ENCODE results near the gene BCL3.

The BCL3 gene

GRCh38 chr19:44742330-44743061 lies 6.0 kb upstream of the BCL3 start:
- DNase-seq: no peak

GRCh38 chr19:44744871-44745332 lies 3.6 kb upstream of the BCL3 start:
- DNase-seq: no peak

GRCh38 chr19:44745341-44745831 lies 3.1 kb upstream of the BCL3 start:
- DNase-seq: no peak

- DNase-seq: no peak
These were observed 2.5 kb upstream of the BCL3 start for GRCh38 chr19:44745887-44746600.

GRCh38 chr19:44746616-44746945 lies 1.9 kb upstream of the BCL3 start:
- no peak for DNase-seq

GRCh38 chr19:44746946-44747738 lies 1.4 kb upstream of the BCL3 start:
- DNase-seq: no peak

GRCh38 chr19:44747739-44748425 lies 626 bp upstream of the BCL3 start:
- no peak for DNase-seq

- no peak for DNase-seq
These were observed 784 bp downstream of the BCL3 start for GRCh38 chr19:44749292-44749691.

- no peak for DNase-seq
These were observed 1.5 kb downstream of the BCL3 start for GRCh38 chr19:44749994-44750393.

- no peak for DNase-seq
These were observed 3.8 kb downstream of the BCL3 start for GRCh38 chr19:44752123-44752815.

GRCh38 chr19:44752816-44753625 lies 4.5 kb downstream of the BCL3 start:
- DNase-seq: peak; percentile 51

GRCh38 chr19:44753626-44753931 lies 5.1 kb downstream of the BCL3 start:
- no peak for DNase-seq

GRCh38 chr19:44753932-44754749 lies 5.6 kb downstream of the BCL3 start:
- no peak for DNase-seq

GRCh38 chr19:44754750-44755080 lies 6.2 kb downstream of the BCL3 start:
- no peak for DNase-seq

GRCh38 chr19:44755219-44755618 lies 6.7 kb downstream of the BCL3 start:
- DNase-seq: no peak

- DNase-seq: no peak
These were observed 7.6 kb downstream of the BCL3 start for GRCh38 chr19:44756089-44756562.

- DNase-seq: no peak
These were observed 8.7 kb downstream of the BCL3 start for GRCh38 chr19:44757057-44757734.

GRCh38 chr19:44757735-44758505 lies 9.4 kb downstream of the BCL3 start:
- DNase-seq: no peak

GRCh38 chr19:44758596-44758995 lies 10.1 kb downstream of the BCL3 start:
- no peak for DNase-seq
